DMS53 (cell line): ENCODE data around the gene MYOF.
"Not testable (repeated sequence)": the region's sequence is repeated elsewhere in the genome, so short reads cannot be mapped to it uniquely, and the experiment has no call there.

ENCODE experiments used
- DNase-seq: peaks from one replicate; lab custom pipeline; 2025; lab: John Stamatoyannopoulos, UW

The MYOF gene

DNA sequence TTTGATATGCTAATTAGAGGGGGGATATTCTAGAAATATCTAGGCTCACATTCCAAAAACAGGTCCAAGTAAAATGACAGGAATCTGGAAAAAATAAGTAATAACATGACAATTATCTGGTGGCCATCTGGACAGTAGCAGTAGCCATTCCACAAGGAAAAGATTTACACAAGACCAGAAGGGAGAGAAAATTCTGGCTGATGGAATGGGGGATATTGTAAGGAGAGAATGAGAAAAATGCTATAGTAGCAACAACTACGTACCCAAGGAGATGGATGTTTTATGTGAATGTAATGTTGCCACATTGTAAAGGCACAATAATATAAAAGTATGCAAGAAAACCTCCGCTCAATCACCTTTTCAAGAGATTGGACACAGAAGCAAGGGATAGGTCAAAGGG lies 5.4 kb downstream of the MYOF start:
- no peak for DNase-seq

GRCh38 chr10:93475871-93476270 lies 6.3 kb downstream of the MYOF start:
- peak; percentile 65 for DNase-seq

DNA sequence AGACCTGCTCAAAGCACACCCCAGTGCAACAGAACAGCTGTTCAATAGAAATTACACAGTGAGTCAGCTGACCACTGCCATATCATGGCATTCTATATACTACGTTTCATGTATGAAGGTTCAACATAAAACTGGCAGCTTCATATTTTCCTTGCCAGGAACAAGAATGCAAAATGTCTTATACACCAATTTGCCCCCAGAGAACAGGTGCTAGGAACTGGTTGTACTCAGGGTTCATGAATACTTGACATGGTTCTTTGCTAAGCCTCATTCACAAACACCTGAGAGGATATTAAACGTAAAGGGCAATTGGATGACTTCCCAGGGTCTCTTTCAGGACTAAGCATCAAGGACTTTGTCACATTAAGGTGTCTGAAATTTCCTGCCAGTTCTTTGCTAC lies 6.9 kb downstream of the MYOF start:
- peak; percentile 22 for DNase-seq

GRCh38 chr10:93473804-93474472 lies 8.2 kb downstream of the MYOF start:
- no peak for DNase-seq

- DNase-seq, result no peak
Observed at GRCh38 chr10:93473161-93473560, 9.0 kb downstream of the MYOF start.

GRCh38 chr10:93471110-93471651 lies 11.0 kb downstream of the MYOF start:
- DNase-seq, result peak; percentile 67

DNA sequence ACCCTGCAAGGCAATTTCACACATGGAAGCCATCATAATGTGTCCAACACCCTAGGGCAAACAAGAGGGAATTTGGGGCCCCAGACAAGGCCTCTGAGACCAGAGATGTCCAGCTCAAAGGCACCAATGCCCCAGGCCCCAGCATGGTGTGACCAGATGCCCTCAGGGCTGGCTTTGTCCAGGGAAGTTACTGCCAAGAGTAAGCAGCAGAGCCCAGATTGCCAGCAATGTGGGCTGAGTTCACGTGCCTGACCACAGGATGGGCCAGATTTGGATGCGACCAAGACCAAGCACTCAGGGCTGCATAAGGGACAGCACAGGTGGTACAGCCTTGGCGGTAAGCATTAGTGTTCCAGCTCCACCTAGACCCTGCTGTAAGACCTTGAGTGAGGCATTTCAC lies 12.7 kb downstream of the MYOF start:
- no peak for DNase-seq

DNA sequence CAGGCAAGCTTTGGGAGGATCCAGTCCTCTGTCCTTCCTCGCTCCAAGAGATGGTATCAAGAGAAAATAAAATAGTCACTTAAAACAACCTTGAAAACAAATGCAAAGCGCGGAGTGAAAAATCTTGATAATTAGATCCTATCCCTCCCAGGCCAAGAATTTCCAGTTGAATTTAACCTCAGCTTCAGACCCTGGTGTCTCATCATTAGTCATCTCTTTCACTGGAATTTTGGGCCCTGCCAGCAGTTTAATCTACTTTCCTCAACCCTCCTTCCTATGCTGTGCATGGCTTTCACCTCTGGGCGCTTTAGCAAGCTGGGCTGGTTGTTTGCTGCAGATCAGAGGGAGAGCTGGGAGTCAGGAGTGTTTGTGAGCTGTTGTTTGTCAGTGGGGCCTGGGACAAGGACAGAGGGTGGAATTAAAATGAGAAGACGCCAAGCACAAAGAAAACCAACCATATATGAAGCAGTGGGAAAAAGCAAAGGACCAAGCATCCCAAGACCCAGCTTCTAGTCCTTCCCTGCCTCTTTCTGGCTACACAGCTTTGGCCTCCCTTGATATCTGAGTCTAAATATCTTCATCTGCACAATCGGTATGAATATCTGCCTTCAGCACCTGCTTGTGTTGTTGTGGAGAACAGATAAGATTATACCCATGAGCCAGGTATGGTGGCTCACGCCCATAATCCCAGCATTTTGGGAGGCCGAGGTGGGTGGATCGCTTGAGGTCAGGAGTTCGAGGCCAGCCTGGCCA lies 13.5 kb downstream of the MYOF start:
- no peak for DNase-seq

GRCh38 chr10:93467635-93468034 lies 14.5 kb downstream of the MYOF start:
- DNase-seq, result not testable (repeated sequence)

- peak; percentile 85 for DNase-seq
Observed at GRCh38 chr10:93465806-93466675, 16.1 kb downstream of the MYOF start.

DNA sequence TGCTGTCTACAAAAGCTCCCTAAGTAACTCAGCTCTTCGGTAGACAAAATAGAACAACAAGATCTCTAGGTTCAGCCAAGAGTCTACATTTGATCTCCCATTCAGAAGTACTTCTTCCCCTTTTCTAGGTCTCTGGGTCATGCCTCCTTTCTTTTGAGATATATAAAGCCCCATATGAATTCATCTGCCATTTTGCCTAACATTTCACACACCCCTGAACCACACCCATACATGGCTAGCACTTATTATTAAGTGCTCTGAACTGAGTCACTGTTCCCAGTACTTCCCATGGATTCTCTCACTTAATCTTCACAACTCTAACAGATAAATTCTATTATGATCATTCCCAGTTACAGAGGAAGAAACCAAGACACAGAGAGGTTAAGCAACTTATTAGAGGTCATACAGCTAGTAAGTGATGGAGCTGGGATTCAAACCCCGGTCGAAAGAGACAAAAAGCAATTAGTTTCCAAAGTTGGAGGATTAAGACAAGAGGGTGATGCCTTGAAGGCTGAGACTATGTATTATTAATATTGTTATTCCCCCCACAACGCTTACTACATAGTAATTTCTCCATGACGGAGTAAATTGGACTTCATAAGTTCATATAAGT lies 17.3 kb downstream of the MYOF start:
- DNase-seq, result no peak

GRCh38 chr10:93463723-93464476 lies 18.2 kb downstream of the MYOF start:
- no peak for DNase-seq

DNA sequence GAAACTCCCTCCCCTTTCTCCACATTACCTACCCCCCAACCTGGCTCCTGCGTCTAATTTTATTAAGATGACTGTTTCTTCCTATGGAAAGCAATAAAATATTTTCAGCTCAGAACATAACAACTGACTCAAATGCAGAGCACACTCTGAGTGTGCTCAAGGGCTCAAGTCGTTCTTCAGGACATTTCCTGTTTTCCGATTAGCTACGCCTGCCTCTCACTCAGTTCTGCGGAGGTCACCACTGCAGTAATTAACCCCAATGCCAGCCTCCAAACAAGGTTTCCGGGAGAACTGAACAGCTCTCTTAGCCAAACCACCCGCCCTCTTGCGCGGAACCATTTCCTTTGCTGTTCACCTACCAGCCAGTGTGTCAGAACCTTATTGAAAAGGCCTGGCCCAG lies 19.3 kb downstream of the MYOF start:
- DNase-seq, result peak; percentile 61

- DNase-seq, result peak; percentile 40
Observed at GRCh38 chr10:93462371-93462770, 19.8 kb downstream of the MYOF start.

- DNase-seq, result peak; percentile 96
Observed at GRCh38 chr10:93461807-93462178, 20.3 kb downstream of the MYOF start.

DNA sequence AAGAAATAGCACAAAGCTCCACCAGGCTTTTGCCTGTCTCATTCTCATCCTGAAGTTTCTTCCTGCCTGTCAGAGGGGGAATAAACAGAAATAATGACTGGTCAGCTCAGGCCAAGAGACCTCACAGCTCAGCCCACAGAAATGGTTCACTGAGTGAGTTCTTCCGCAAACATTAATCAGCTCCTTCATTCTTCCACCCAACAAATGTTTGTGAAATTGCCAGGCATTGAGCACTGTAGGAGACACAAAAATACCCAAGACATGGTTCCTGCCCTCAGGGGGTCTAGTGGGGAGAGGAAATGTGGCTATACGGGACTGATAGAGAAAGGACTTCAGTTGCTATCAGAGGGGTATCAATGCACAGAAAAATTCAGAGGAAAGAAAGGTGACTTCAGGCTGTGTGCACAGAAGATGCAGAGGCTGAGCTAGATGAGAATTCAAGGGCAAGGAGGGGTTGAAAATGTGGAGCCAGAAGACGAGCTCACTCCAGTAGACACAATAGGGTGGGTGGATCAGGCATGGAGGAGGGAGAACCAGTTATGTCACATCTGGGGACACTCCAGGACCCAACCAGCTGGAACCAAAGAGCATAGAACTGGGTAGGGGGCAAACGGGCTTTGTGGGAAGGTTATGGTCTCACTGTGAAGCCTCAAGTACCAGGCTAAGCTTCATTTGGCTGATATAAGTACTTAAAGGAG lies 20.9 kb downstream of the MYOF start:
- DNase-seq, result peak; percentile 93

- DNase-seq, result no peak
Observed at GRCh38 chr10:93459466-93459865, 22.7 kb downstream of the MYOF start.

DNA sequence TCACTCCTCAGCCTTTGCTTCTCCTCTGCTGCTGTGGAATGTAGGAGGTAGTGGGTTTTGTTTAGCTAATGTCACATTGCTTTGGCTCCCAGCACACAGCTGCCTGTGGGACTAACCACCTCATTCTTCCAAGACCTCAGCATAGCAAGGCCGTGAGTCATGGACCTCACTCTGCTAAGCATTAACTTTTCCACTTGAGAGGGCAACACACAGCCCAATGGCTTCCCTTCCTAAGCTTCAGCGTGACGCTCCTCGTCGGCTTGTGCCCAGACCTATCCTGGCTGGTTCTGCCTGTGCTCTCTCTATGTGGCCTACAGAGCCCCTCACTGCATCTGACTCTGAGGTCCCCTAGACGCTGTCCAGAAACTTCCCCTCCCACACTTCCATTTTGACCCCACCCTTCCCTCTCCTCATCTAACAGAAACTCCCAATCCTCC lies 23.3 kb downstream of the MYOF start:
- peak; percentile 60 for DNase-seq

GRCh38 chr10:93457511-93457910 lies 24.6 kb downstream of the MYOF start:
- no peak for DNase-seq

- no peak for DNase-seq
Observed at GRCh38 chr10:93456480-93456879, 25.7 kb downstream of the MYOF start.

- no peak for DNase-seq
Observed at GRCh38 chr10:93454736-93455135, 27.4 kb downstream of the MYOF start.
